ENCODE data around the gene CELA2B. TPM values are rescaled to one million over a fixed set of nuclear protein-coding genes. Genes with fewer than 3 reads are reported as not detected.
"Not testable (repeated sequence)": the region's sequence is repeated elsewhere in the genome, so short reads cannot be mapped to it uniquely, and the experiment has no call there.

Gene CELA2B
- total RNA-seq, 3 donors from 2014 or later (not counting 1 experiment from before 2014, with no cell fraction given), result not detected

DNA sequence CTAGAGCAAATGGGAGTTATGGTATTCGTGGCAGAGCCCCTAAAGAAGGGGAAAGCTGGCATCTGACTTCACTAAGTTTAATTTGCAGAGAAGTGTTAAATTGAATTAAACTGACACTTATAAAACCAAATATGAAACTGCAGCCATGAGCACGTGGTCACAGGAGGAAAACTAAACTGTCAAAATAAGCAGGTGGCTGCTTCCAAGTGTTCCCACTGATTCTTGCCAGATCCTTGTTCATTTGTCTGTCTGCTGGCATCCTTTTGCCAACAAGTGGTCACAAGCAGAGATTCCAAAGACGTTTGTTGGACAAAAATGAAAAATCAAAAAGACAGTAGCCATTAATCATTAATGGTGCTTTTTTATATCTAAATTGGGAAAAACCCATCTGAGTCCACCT lies 6.5 kb upstream of the CELA2B start:
- TF ChIP-seq, protein P1, sequence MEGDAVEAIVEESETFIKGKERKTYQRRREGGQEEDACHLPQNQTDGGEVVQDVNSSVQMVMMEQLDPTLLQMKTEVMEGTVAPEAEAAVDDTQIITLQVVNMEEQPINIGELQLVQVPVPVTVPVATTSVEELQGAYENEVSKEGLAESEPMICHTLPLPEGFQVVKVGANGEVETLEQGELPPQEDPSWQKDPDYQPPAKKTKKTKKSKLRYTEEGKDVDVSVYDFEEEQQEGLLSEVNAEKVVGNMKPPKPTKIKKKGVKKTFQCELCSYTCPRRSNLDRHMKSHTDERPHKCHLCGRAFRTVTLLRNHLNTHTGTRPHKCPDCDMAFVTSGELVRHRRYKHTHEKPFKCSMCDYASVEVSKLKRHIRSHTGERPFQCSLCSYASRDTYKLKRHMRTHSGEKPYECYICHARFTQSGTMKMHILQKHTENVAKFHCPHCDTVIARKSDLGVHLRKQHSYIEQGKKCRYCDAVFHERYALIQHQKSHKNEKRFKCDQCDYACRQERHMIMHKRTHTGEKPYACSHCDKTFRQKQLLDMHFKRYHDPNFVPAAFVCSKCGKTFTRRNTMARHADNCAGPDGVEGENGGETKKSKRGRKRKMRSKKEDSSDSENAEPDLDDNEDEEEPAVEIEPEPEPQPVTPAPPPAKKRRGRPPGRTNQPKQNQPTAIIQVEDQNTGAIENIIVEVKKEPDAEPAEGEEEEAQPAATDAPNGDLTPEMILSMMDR (IDR thresholded peaks at IDR 0.05), result no peak
- H3K4me1 ChIP-seq (ENCODE audit: control insufficient read depth, insufficient read depth, low read length), result no peaks in the 10 kb centered on the region
- no peaks in the 10 kb centered on the region for H3K36me3 ChIP-seq (ENCODE audit: control insufficient read depth, insufficient read depth, low read length)
- Mint-ChIP-seq H3K4me3 (no peak overlapping the region), H3K27ac (no peak overlapping the region), H3K36me3 (no peaks in the 10 kb centered on the region), H3K27me3 (ENCODE audit: low read depth in 2 of 2) (no peaks in the 10 kb centered on the region), H3K9me3 (no peaks in the 10 kb centered on the region), H3K4me1 (no peaks in the 10 kb centered on the region)
- H3K9me3 ChIP-seq (ENCODE audit: control insufficient read depth, insufficient read depth, low read length), result no peaks in the 10 kb centered on the region
- intact Hi-C loops (cut with micrococcal nuclease), result no loop called here
- no peaks in the 10 kb centered on the region for H3K27me3 ChIP-seq (ENCODE audit: control insufficient read depth, insufficient read depth, low read length)
- 53% methylated on average over 3 of the region's 3 CpGs for WGBS (ENCODE audit: insufficient coverage)
- DNase-seq (no peak), ATAC-seq (no peak)
- H3K27ac ChIP-seq (ENCODE audit: low read length), result no peak overlapping the region
- H3K4me3 ChIP-seq (ENCODE audit: low read length), result no peak overlapping the region

DNA sequence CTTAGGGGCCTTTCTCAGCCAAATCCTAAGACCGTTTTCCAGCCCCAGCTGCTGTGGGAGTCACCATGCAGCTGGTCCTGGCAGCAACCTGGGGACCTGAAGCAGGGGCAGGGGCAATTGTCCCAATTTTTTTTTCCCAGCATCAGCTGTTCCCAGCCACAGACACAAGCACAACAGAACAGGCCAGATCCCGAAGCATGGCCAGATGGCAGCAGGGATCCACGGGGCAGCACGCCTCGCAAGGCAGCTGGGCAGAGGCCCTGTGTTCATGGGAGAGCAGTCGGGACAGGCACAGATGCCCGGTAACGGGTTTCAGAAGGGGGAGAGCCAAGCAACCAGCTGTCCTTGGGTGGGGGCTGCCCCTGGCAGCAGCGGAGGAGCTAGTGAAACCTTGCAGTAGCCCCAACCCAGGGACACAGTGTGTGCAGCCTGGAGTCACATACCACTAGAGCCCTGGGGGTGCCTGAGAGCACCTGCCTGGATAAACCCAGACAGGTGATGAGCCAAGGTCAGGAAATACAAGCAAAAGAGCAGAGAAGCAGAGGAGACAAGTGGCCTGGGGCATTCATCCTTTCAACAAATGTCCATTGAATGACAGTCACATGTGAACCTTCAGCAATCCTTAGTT lies 6.0 kb upstream of the CELA2B start:
- ATAC-seq; H3K27ac ChIP-seq (ENCODE audit: low read length); H3K27me3 Mint-ChIP-seq (ENCODE audit: low read depth in 2 of 2); H3K36me3 Mint-ChIP-seq; H3K4me3 ChIP-seq (ENCODE audit: low read length); H3K9me3 ChIP-seq (ENCODE audit: control insufficient read depth, insufficient read depth, low read length); H3K4me1 Mint-ChIP-seq; DNase-seq; H3K27ac Mint-ChIP-seq; H3K4me1 ChIP-seq (ENCODE audit: control insufficient read depth, insufficient read depth, low read length); intact Hi-C loops (cut with micrococcal nuclease); H3K4me3 Mint-ChIP-seq; H3K27me3 ChIP-seq (ENCODE audit: control insufficient read depth, insufficient read depth, low read length); H3K36me3 ChIP-seq (ENCODE audit: control insufficient read depth, insufficient read depth, low read length); H3K9me3 Mint-ChIP-seq: not testable (repeated sequence)
- 89% methylated on average over 9 of the region's 9 CpGs for WGBS (ENCODE audit: insufficient coverage)

DNA sequence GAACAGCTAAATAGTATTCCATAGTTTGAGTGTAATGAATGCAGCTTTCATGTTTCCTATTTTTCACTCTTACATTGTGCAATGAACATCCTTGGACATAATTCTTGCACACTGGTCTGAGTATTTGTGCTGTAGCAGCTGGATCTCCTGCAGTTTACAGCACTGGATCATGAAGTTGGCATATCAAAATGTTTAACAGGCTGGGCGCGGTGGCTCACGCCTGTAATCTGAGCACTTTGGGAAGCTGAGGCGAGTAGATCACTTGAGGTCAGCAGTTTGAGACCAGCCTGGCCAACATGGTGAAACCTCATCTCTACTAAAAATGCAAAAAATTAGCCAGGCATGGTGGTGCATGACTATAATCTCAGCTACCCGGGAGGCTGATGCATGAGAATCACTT lies 4.8 kb upstream of the CELA2B start:
- H3K27me3 Mint-ChIP-seq (ENCODE audit: low read depth in 2 of 2); H3K27ac Mint-ChIP-seq; H3K4me3 ChIP-seq (ENCODE audit: low read length); DNase-seq; H3K27ac ChIP-seq (ENCODE audit: low read length); H3K27me3 ChIP-seq (ENCODE audit: control insufficient read depth, insufficient read depth, low read length); H3K36me3 Mint-ChIP-seq; intact Hi-C loops (cut with micrococcal nuclease); ATAC-seq; H3K4me3 Mint-ChIP-seq; H3K9me3 Mint-ChIP-seq; H3K9me3 ChIP-seq (ENCODE audit: control insufficient read depth, insufficient read depth, low read length); H3K4me1 ChIP-seq (ENCODE audit: control insufficient read depth, insufficient read depth, low read length); H3K36me3 ChIP-seq (ENCODE audit: control insufficient read depth, insufficient read depth, low read length); H3K4me1 Mint-ChIP-seq: not testable (repeated sequence)
- WGBS (ENCODE audit: insufficient coverage), result 88% methylated on average over 5 of the region's 5 CpGs

DNA sequence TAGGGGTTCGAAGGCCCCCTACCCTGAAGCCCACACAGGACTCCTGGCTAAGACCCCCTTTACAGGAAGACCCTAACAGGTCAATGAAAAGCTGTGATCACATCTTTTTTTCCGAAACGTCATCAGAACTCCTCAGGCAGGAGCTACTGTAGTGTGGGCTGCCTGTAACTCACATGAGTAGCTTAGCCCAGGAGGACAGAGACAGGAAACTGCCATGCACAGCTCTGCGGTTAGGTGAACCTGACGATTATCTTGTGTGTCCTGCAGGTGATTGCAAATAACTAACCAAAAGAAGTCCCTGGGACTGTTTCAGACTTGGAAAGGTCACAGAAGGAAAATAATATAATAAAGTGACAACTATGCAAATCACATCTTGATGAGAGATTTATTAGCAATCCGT lies 4.2 kb upstream of the CELA2B start:
- not testable (repeated sequence) for H3K27ac ChIP-seq (ENCODE audit: low read length); H3K9me3 Mint-ChIP-seq
- 75% methylated on average over 5 of the region's 6 CpGs for WGBS (ENCODE audit: insufficient coverage)

DNA sequence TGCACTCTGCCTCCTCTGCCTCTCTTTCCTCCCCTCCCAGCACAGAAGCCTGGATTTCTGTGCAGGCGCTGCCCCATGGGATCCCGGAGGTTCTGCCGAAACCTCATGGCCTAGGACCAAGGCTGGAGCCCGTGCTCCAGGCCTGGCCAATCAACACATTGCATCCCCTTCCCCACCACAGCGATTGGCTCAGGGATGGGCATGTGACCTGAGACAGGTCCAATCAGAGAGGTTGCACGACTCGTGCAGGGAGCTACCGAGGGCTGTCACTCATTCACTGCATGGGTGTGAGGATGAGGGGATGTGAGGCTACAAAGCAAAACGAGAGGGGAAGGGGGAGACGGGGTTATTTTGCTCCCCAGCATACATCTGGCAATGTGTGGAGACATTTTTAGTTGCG lies 3.3 kb upstream of the CELA2B start:
- H3K36me3 Mint-ChIP-seq, result no peaks in the 10 kb centered on the region
- no peaks in the 10 kb centered on the region for H3K27me3 Mint-ChIP-seq (ENCODE audit: low read depth in 2 of 2)
- Histone ChIP-seq H3K9me3 (ENCODE audit: control insufficient read depth, insufficient read depth, low read length) (no peaks in the 10 kb centered on the region), H3K27me3 (ENCODE audit: control insufficient read depth, insufficient read depth, low read length) (no peaks in the 10 kb centered on the region), H3K27ac (ENCODE audit: low read length) (no peak overlapping the region), H3K4me1 (ENCODE audit: control insufficient read depth, insufficient read depth, low read length) (no peaks in the 10 kb centered on the region), H3K4me3 (ENCODE audit: low read length) (no peak overlapping the region), H3K36me3 (ENCODE audit: control insufficient read depth, insufficient read depth, low read length) (no peaks in the 10 kb centered on the region)
- DNase-seq (no peak), ATAC-seq (no peak)
- H3K4me1 Mint-ChIP-seq, result no peaks in the 10 kb centered on the region
- H3K4me3 Mint-ChIP-seq, result no peak overlapping the region
- intact Hi-C loops (cut with micrococcal nuclease), result no loop called here
- no peak overlapping the region for H3K27ac Mint-ChIP-seq
- no peaks in the 10 kb centered on the region for H3K9me3 Mint-ChIP-seq
- TF ChIP-seq, protein P1 (IDR thresholded peaks at IDR 0.05), result no peak
- 93% methylated on average over 11 of the region's 11 CpGs for WGBS (ENCODE audit: insufficient coverage)

More for the DNA sequence above, 4.2 kb upstream of the CELA2B start:
- H3K4me3 ChIP-seq (ENCODE audit: low read length); H3K4me3 Mint-ChIP-seq; intact Hi-C loops (cut with micrococcal nuclease); DNase-seq; H3K27me3 Mint-ChIP-seq (ENCODE audit: low read depth in 2 of 2); H3K9me3 ChIP-seq (ENCODE audit: control insufficient read depth, insufficient read depth, low read length); H3K4me1 Mint-ChIP-seq; H3K4me1 ChIP-seq (ENCODE audit: control insufficient read depth, insufficient read depth, low read length); H3K27me3 ChIP-seq (ENCODE audit: control insufficient read depth, insufficient read depth, low read length); ATAC-seq; H3K36me3 Mint-ChIP-seq; H3K27ac Mint-ChIP-seq; H3K36me3 ChIP-seq (ENCODE audit: control insufficient read depth, insufficient read depth, low read length): not testable (repeated sequence)

Measured in natural killer cell (primary cell).